GM19238 (cell line): ENCODE results near the gene CD109.
"Not testable (repeated sequence)": the region's sequence is repeated elsewhere in the genome, so short reads cannot be mapped to it uniquely, and the experiment has no call there.

Experiments used
- DNase-seq: peaks from one replicate; pipeline ENCODE4 v3.0.0; 2011; ENCODE audit warnings: low spot score; ENCODE audit not compliant: insufficient read length

CD109 gene

DNA sequence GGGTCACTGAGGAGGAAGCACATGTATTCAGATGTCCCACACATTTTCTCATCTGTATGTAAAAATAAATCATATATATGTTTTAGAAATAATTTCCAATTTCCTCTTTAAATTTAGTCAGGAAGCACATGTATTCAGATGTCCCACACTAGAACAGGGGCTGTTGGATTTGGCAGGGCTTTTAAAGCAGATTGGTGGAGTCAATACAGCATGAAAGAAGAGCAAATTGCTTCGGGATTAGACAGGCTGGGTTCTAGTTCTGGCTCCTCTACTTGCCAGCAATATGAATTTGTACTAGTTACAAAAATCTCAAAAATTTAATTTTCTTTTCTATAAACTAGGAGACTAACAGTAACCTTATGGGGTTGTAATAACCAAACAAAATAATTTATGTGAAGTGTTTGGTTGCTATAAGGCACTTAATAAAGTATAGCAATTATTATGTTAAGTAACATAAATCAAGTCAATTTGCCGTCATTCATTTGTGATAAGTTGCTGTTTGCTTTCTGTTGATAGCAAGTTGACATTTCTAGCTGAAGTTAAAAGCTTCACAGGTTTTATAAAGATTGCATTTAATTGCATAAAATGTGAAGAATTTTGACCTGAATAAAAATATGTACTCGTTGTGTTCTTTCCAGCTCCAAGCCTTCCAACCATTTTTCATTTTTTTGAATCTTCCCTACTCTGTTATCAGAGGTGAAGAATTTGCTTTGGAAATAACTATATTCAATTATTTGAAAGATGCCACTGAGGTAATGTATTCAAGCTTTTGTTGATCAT is 88.9 kb downstream of the CD109 start:
- no peak for DNase-seq

DNA sequence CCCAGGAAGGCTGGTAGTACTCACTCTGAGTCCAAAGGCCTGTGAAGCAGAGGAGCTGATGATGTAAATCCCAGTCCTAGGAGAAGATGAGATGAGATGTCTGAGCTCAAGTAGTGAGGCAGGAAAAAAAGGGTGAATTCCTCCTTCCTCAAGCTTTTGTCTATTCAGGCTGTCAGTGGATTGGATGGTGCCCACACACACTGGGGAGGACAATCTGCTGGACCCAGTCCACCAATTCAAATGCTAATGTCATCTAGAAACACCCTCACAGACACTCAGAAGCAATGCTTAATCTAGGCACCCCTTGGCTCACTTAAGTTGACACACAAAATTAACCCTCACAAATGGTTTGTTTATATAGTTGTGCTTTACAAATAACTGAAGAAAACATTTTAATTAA is 94.6 kb downstream of the CD109 start:
- no peak for DNase-seq

DNA sequence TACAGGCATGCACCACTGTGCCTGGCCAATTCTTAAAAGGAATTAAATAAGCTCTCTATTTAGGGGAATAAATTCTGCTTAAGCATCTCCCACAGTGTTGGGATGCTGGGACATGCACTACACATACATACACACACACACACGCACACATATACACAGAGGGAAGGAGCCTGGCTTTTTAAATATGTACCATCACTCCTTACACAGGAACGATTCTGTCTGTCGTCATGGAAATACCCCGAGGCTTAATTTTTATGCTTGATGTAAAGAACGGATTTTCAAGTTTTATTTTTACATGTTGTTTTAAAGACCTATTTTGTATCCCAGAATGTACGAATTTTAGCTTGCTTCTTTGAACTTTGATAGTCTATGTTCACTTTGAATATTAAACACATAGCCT is 95.3 kb downstream of the CD109 start:
- DNase-seq = no peak

DNA sequence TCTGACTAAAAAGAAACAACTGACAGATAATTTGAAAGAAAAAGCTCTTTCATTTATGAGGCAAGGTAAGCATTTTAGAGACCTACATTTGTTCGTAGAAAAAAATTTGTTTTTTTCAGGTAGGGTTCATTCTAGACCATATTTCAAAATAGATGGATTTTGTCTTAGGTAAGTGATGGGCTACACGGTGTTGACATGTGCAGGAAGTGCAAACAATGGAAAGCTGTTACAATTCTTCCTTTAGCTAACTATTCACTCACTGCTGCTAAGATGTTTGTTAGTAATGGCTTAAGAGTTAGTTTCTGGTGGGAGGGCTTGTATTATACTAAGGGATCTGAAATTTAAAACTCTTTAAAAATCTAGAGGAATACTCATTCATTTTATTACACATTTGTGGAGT is 96.7 kb downstream of the CD109 start:
- DNase-seq = no peak

DNA sequence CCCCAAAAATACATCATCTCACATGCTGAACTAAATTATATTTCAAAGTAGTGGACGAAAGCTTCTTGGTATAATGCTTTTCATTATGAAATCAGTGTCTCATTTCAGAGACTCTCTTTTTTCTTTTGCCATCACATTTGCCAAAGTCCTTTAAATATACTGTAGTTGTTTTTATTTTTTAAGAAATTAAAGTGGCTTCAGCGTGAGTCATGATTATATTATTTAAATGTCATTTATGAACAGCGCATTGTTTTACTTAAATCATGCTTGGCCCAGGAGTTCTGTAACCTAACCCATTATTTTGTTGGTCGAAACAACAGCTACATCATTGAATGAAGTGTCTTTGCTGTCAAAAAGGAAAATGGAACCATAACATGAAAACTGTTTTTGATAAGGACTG is 100.9 kb downstream of the CD109 start:
- no peak for DNase-seq

DNA sequence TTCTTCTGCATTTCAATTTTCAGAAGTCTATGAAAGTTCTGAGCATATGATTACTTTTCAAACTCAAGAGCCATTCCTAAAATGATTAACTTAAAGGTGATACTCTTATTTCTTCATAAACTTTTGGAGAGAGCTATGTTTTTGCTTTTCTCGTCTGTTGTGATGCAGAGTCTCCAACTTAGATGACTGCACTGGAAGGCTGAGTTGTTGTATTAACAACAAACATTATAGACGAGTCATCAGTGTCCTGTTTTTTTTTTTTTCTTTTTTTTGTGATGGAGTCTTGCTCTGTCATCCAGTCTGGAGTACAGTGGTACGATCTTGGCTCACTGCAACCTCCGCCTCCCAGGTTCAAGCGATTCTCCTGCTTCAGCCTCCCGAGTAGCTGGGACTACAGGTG is 101.9 kb downstream of the CD109 start:
- DNase-seq = no peak

DNA sequence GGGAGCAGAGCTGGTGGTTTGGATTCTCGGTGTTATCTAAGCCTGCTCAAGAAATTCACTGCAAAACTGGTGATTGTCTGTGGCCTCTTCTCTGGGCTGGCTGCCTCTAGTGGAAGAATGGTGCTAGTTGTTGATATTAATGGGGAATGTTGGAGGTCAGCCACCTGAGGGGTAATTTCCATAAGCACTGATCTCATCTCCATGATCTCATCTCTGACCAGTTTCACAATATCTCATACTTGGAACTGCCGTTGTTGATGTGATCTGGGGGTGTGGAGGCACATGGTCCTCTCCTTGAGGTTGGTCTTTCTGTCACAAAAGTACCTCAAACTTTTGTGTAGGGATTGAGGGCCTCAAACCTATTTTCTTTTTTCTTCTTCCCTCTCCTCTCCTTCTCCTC is 102.6 kb downstream of the CD109 start:
- no peak for DNase-seq

DNA sequence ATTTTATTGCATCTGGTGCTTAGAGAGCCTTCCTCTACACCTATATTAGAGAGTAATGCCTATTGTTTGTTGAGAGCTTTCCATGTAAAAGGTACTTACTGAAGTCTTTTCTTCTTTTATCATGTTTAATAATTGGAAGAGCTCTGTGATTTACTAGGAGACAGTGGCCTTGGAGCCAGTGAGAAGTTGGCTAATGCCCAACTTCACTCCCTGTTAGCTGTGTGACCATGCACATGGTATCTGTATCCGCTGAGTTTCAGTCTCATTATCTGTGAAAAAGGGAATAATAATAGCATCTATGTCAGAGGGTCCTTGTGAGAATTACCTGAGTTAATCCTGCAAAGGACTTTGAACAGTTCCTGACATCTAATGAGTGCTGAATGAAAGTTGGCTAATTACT is 105.0 kb downstream of the CD109 start:
- DNase-seq = no peak

DNA sequence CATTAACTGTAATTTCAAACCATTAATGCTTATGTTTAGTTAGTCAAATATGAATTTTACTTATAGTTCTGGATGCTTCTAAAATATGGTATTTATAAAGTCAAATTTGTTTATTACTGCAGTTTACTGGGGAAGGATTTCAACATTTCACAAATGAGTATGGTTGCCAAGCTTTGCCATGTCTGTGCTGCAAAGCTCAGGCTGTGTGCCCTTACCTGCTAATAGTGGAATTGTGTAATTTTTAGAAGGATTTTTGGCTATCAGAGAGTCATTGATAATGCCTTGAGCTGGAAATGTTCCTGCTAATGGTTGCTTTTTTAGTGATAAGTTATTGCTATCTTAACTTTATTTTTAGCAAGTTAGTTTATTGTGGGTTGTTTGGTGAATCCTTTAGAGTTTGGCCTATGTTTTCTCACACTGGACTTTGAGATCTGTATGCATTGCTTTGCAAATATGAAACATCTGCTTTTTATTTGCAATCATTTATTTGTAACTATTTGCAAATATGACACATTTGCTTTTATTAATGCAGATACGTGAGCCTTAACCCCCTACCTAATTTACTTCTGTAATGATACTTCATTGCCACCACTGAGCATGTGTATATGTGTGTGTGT is 105.8 kb downstream of the CD109 start:
- no peak for DNase-seq

DNA sequence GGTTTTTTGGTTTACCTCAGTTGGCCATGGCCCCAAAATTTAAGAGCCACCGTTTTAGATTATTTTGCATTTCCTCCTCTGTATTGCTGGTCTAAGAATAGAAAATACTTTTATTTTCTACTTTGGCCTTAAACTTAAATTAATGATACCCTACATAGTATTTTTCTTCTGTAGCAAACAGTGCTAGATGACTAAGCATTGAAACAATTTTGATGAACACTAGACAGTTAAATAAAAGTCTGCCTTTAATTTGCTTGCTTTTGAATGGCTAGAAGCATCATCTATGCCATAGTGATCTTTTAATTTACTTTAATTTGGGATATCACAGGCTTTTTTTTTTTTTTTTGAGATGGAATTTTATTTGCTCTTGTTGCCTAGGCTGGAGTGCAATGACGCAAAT is 106.4 kb downstream of the CD109 start:
- no peak for DNase-seq

DNA sequence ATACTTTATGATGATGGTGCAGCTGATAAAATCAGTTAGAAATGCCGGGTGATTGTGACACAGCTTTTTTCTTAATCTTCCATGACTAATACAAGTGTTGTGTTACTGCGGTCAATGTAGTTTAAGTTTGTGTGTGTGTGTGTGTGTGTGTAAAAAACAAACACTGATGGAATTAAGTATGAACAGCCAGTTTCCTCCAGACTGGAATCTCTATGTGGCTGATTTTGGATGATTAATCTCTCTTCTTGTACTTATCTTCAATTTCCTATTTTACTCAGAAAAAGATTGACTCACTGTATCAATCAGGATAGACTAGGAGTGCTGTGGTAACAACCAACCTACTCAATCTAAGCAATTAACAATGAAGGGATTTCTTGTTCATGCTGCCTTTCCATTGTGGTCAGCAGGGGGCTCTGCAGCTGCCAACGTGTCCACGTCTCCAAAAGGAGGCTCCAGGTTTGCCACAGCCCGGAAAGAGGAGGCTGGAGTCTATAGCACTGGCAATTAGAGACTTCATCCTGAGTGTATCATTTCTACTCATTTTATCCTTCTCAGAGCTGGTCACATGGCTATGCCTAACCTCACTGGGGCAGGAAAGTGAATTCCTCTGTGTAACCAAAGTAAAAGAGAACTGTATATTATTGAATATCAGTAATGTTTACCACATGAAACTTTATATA is 107.7 kb downstream of the CD109 start:
- DNase-seq = no peak

DNA sequence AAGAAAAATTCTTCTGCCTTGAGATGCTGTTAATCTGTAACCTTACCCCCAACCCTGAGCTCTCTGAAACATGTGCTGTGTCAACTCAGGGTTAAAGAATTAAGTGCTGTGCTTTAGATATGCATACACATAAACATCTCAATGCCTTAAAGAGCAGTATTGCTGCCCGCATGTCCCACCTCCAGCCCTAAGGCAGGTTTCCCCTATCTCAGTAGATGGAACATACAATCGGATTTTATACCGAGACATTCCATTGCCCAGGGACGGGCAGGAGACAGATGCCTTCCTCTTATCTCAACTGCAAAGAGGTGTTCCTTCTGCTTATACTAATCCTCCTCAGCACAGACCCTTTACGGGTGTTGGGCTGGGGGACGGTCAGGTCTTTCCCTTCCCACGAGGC is 109.2 kb downstream of the CD109 start:
- DNase-seq = not testable (repeated sequence)

DNA sequence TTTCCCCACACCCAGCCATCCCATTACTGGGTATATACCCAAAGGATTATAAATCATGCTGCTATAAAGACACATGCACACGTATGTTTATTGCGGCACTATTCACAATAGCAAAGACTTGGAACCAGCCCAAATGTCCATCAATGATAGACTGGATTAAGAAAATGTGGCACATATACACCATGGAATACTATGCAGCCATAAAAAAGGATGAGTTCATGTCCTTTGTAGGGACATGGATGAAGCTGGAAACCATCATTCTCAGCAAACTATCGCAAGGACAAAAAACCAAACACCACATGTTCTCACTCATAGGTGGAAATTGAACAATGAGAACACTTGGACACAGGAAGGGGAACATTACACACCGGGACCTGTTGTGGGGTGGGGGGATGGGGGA is 110.0 kb downstream of the CD109 start:
- DNase-seq = not testable (repeated sequence)

DNA sequence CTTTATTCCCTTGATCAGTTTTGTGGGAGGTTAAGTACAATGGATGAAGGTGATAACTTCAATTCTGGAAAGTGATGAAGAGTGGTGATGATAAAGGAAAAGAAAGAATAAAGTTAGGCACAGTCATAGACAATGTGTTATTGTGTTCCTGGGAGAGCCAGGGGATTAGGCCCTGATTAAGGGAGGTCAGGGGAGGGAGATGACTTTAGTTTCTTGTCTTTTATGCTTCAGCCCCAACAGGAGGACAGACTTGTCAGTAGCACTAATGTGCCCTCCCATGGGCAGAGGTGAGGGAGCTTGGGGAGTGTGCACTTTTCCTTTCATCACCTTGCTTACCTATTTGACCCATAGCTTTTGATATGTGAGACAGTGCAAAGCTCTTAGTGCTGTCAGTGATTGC is 115.7 kb downstream of the CD109 start:
- no peak for DNase-seq

DNA sequence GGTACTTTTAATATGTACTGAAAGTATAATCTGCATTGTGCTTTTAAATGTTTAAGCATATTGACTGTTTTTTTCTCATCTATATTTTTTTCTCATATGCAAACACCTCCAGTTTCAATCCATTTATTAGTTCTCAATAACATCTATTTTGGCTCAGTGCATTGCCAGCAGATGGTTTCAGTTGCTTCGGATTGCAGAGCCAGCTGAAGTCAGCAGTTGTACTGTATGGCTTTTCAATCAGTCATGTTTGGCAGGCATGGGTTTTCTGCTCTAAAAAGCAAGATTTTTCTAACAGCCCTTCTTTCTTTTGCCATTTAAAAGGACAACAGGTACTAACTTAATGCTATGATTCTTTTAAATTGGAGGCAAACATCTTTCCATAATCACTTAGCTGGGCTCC is 121.2 kb downstream of the CD109 start:
- DNase-seq = no peak

DNA sequence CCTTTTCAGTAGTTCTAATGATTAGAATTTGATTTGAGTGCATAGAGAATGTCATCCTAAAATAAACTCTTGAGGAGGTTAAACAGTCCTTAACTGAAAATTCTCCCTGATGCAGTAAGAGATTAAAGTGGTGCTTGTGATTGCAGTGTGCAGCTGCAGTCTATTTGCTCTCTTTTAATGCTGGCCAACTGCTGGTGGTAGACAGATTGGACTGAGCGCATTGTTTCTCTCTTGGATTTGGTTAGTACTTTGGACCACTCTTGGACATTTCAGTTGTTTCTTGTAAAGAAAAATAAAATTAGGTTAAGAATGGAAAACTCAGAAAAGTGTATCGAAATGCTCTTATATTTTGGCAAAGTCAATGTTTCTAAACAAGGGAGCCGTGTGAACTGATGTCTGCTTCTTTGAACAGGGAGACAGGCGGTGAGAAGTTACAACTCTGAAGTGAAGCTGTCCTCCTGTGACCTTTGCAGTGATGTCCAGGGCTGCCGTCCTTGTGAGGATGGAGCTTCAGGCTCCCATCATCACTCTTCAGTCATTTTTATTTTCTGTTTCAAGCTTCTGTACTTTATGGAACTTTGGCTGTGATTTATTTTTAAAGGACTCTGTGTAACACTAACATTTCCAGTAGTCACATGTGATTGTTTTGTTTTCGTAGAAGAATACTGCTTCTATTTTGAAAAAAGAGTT is 127.2 kb downstream of the CD109 start:
- DNase-seq = no peak

DNA sequence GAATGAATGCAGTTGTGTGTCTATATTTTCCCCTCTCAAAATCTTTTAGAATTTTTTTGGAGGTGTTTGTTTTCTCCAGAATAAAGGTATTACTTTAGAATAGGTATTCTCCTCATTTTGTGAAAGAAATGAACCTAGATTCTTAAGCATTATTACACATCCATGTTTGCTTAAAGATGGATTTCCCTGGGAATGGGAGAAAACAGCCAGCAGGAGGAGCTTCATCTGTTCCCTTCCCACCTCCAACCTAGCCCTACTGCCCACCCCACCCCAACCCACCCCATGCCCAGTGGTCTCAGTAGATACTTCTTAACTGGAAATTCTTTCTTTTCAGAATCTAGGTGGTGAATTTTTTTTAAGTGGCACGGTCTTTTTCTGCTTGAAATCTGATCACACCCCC is 127.8 kb downstream of the CD109 start:
- DNase-seq = no peak

DNA sequence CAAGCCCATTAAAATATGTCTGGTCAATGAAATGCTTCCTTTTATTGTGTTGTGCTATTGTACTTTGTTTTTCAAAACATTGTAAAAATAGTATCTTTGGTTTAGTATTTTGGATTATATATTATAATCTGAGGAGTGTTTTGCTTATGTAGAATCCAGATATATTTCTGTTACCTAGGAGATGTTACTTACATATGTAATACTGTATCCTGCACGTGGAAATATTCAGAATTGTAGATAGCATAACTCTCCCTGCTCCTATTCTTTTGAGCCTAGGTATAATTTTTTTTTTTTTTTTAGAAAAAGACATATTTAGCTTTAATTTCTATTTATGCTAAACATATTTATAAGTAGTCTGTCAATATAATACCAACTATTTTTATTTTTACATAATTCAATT is 130.6 kb downstream of the CD109 start:
- DNase-seq = no peak

DNA sequence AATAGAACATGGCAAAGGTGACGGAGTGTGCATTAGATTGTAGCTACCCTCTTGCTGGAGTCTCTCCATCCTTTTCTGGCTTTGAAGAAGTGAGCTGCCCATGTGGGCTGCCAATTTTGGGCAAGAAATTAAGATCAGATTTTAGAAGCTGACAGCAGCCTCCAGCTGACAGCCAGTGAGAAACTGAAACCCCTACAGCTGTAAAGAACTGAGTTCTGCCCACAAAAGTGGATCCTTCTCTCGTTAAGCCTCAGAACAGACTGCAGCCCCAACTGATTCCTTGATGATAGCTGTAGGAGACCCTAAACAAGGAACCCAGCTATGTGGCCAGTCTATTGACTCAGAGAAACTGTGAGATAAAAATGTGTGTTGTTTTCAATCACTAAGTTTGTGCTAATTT is 134.1 kb downstream of the CD109 start:
- no peak for DNase-seq

DNA sequence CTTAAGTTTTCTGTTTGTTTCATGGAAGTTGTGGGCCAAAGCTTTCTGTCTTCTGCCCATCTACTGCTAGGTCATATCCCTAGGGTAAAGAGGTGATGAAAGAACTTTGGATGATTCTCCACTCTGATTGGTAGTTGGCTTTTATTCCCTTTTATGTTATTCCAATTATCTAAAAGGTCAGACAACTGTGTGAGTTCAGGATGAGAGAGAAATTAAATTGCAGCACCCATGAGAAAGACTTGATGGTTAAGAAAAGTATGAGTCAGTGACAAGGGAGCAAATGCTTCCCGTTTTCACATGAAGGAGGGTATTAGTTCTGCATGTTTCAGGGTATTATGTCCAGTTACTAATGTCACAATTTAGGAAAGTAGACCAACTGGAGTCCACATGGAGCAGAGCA is 136.3 kb downstream of the CD109 start:
- DNase-seq = no peak

DNA sequence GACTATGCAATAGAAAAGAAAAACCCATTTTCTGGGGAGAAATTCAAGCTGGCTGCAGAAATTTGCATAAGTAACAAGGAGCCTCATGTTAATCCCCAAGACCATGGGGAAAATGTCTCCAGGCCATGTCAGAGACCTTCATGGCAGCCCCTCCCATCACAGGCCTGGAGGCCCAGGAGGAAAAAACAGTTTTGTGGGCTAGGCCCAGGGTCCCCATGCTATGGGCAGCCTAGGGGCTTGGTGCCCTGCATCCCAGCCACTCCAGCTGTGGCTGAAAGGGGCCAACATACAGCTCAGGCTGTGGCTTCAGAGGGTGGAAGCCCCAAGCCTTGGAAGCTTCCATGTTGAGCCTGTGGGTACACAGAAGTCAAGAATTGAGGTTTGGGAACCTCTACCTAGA is 148.7 kb downstream of the CD109 start:
- not testable (repeated sequence) for DNase-seq

DNA sequence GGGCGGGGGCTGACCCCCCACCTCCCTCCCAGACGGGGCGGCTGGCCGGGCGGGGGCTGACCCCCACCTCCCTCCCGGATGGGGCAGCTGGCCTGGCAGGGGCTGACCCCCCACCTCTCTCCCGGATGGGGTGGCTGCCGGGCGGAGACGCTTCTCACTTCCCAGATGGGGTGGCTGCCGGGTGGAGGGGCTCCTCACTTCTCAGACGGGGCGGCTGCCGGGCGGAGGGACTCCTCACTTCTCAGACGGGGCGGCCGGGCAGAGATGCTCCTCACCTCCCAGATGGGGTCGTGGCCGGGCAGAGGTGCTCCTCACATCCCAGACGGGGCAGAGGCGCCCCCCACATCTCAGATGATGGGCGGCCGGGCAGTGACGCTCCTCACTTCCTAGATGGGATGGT is 155.0 kb downstream of the CD109 start:
- not testable (repeated sequence) for DNase-seq
